Measurements from ENCODE around the gene PRSS33. TPM values are rescaled to one million over a fixed set of nuclear protein-coding genes. Genes with fewer than 3 reads are reported as not detected.

Gene PRSS33
- total and polyA plus RNA-seq, 9 of the 15 experiments (the other 6 are each of a cell fraction or from before 2014, with no cell fraction given) = not detected

DNA sequence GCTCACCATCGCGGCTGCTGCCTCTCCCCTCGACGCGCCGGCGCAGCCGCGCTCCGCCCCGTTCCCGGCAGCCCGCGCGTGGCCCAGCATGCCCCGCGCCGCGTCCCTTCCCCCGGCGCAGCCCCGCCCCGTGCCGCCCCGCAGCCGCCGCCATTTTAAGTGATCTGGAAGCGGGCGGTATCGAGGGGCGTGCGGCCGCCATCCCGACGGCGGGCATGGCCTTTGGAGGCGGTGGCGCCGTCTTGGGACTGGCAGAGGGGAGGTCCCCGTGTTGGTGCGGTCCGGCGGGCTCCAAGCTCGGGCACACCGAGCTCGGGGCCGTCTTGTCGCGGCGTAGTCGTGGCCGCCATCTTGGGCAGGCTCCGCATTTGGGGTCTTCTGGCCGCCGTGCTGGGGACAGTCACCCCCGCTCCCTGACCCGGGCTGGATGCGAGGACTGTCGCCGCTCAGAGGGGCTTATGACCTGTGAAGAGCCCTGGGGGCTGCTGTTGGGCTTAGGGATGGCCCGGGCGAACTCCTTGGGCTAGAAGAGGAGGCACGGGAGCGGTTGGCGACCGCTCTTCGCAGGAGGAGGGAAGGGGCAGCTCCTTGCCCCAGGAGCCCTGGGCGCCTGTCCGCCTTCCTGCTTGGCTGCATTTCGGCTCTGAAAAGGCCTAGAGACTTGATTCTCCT lies 10.0 kb downstream of the PRSS33 start, which contains the start of gene ELOB (continued):
- TF ChIP-seq, protein P1, sequence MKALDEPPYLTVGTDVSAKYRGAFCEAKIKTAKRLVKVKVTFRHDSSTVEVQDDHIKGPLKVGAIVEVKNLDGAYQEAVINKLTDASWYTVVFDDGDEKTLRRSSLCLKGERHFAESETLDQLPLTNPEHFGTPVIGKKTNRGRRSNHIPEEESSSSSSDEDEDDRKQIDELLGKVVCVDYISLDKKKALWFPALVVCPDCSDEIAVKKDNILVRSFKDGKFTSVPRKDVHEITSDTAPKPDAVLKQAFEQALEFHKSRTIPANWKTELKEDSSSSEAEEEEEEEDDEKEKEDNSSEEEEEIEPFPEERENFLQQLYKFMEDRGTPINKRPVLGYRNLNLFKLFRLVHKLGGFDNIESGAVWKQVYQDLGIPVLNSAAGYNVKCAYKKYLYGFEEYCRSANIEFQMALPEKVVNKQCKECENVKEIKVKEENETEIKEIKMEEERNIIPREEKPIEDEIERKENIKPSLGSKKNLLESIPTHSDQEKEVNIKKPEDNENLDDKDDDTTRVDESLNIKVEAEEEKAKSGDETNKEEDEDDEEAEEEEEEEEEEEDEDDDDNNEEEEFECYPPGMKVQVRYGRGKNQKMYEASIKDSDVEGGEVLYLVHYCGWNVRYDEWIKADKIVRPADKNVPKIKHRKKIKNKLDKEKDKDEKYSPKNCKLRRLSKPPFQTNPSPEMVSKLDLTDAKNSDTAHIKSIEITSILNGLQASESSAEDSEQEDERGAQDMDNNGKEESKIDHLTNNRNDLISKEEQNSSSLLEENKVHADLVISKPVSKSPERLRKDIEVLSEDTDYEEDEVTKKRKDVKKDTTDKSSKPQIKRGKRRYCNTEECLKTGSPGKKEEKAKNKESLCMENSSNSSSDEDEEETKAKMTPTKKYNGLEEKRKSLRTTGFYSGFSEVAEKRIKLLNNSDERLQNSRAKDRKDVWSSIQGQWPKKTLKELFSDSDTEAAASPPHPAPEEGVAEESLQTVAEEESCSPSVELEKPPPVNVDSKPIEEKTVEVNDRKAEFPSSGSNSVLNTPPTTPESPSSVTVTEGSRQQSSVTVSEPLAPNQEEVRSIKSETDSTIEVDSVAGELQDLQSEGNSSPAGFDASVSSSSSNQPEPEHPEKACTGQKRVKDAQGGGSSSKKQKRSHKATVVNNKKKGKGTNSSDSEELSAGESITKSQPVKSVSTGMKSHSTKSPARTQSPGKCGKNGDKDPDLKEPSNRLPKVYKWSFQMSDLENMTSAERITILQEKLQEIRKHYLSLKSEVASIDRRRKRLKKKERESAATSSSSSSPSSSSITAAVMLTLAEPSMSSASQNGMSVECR (CRISPR knock-in tag; IDR thresholded peaks at IDR 0.05) = peak; percentile 59; the same call in 1 of the 2 replicates
- TF ChIP-seq ZFX (CRISPR knock-in tag; IDR thresholded peaks at IDR 0.05) (peak; percentile 94), NUFIP1 (IDR thresholded peaks at IDR 0.05; ENCODE audit: partially characterized antibody) (no peak), CREM (IDR thresholded peaks at IDR 0.05; ENCODE audit: low read depth) (no peak; the same call in 1 of the 2 replicates), SMARCA5 (IDR thresholded peaks at IDR 0.05) (no peak), HDGF (IDR thresholded peaks at IDR 0.05) (no peak), HSF4 (CRISPR knock-in tag; IDR thresholded peaks at IDR 0.05; ENCODE audit: borderline replicate concordance) (no peak), SMAD1 (IDR thresholded peaks at IDR 0.05; ENCODE audit: low read depth, low read length, partially characterized antibody) (peak; percentile 75), TAF9B (IDR thresholded peaks at IDR 0.05; ENCODE audit: partially characterized antibody) (peak; percentile 97), RCOR1 (IDR thresholded peaks at IDR 0.05; ENCODE audit: borderline replicate concordance in 1 of 2, low read depth in 2 of 2, low read length in 2 of 2) (no peak), NFIC (IDR thresholded peaks at IDR 0.05) (peak; percentile 39; the same call in 1 of the 2 replicates), ZNF57 (CRISPR knock-in tag; IDR thresholded peaks at IDR 0.05) (0 out of 2 replicates have a peak, but pooled peaks have one; percentile 18), NBN (IDR thresholded peaks at IDR 0.05; ENCODE audit: low read depth) (no peak), CBX1 (IDR thresholded peaks at IDR 0.05; ENCODE audit: low read depth) (0 out of 2 replicates have a peak, but pooled peaks have one; percentile 65), ZNF75A (CRISPR knock-in tag; IDR thresholded peaks at IDR 0.05) (no peak), RFX1 (IDR thresholded peaks at IDR 0.05) (no peak), HCFC1 (IDR thresholded peaks at IDR 0.05; ENCODE audit: low read depth, low read length) (peak; percentile 71), ZNF121 (CRISPR knock-in tag; conservative IDR thresholded peaks at IDR 0.05) (no peak), KDM4B (IDR thresholded peaks at IDR 0.05; ENCODE audit: borderline replicate concordance in 2 of 2, low read depth in 1 of 2) (no peak), DPF2 (IDR thresholded peaks at IDR 0.05) (no peak)
- TF ChIP-seq, protein P2, sequence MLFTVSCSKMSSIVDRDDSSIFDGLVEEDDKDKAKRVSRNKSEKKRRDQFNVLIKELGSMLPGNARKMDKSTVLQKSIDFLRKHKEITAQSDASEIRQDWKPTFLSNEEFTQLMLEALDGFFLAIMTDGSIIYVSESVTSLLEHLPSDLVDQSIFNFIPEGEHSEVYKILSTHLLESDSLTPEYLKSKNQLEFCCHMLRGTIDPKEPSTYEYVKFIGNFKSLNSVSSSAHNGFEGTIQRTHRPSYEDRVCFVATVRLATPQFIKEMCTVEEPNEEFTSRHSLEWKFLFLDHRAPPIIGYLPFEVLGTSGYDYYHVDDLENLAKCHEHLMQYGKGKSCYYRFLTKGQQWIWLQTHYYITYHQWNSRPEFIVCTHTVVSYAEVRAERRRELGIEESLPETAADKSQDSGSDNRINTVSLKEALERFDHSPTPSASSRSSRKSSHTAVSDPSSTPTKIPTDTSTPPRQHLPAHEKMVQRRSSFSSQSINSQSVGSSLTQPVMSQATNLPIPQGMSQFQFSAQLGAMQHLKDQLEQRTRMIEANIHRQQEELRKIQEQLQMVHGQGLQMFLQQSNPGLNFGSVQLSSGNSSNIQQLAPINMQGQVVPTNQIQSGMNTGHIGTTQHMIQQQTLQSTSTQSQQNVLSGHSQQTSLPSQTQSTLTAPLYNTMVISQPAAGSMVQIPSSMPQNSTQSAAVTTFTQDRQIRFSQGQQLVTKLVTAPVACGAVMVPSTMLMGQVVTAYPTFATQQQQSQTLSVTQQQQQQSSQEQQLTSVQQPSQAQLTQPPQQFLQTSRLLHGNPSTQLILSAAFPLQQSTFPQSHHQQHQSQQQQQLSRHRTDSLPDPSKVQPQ (CRISPR knock-in tag; IDR thresholded peaks at IDR 0.05; ENCODE audit: borderline replicate concordance) = no peak
- TF ChIP-seq, protein P3, sequence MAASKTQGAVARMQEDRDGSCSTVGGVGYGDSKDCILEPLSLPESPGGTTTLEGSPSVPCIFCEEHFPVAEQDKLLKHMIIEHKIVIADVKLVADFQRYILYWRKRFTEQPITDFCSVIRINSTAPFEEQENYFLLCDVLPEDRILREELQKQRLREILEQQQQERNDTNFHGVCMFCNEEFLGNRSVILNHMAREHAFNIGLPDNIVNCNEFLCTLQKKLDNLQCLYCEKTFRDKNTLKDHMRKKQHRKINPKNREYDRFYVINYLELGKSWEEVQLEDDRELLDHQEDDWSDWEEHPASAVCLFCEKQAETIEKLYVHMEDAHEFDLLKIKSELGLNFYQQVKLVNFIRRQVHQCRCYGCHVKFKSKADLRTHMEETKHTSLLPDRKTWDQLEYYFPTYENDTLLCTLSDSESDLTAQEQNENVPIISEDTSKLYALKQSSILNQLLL (CRISPR knock-in tag; IDR thresholded peaks at IDR 0.05; ENCODE audit: borderline replicate concordance) = no peak

All from K562 (cell line).